ENCODE measurements around the gene FGFR4. TPM values are rescaled to one million over a fixed set of nuclear protein-coding genes. Genes with fewer than 3 reads are reported as not detected.
A peak's percentile ranks its signal among the peaks of the same experiment; 100 is the strongest.

The FGFR4 gene
- total RNA-seq (1 to 10 TPM; 3.2 to 6.5 (median 4.3) TPM), polyA plus RNA-seq (1 to 10 TPM; 1.6 to 4.6 (median 3.1) TPM)
- long read RNA-seq, donor 1, partial matches to known transcripts, result 1 of 3 reads
- long read RNA-seq, donor 1, other reads (novel, unspliced or antisense), result 1 of 3 reads
- long read RNA-seq, donor 2, partial matches to known transcripts, result 0 of 2 reads
- long read RNA-seq, donor 2, other reads (novel, unspliced or antisense), result 1 of 2 reads

- Histone ChIP-seq H3K27me3 (ENCODE audit: insufficient read depth in 3 of 3, low read length in 2 of 3) (peaks cover 0 to 65% (median 2%) of the 10 kb centered on the region in 3 donors), H3K36me3 (ENCODE audit: insufficient read depth in 1 of 2, low read depth in 1 of 2) (no peaks in the 10 kb centered on the region), H3K4me3 (peak within 1 kb of the TSS; percentile 61), H3K9me3 (no peaks in the 10 kb centered on the region), H3K4me1 (peaks cover 7% of the 10 kb centered on the region), H3K27ac (no peak within 1 kb of the TSS)
- WGBS, 3 donors, result 0 to 1% (median 1%) methylated on average over 41 to 67 of the region's 68 CpGs
- ATAC-seq, result peak; percentile 58 to 71 (median 66)
- intact Hi-C loops (cut with DNase I), result no loop called here
- peak; percentile 61 to 74 for DNase-seq
- TF ChIP-seq CTCF (IDR thresholded peaks at IDR 0.05), result peak; percentile 45
These were observed at the start of gene FGFR4 for GRCh38 chr5:177086654-177087397. FGFR4 (plus strand) TSS chr5:177086915; CDS start chr5:177089603, 2,688 bp downstream.

GRCh38 chr5:177036921-177037320, 49.8 kb upstream of the FGFR4 start:
- intact Hi-C loops (cut with DNase I), result no loop called here
- 87 to 92% (median 92%) methylated on average over 5 of the region's 5 CpGs for WGBS, 3 donors
- no peak for TF ChIP-seq CTCF (IDR thresholded peaks at IDR 0.05)

GRCh38 chr5:177040814-177041420, 45.8 kb upstream of the FGFR4 start:
- no peaks in the 10 kb centered on the region for H3K9me3 ChIP-seq
- no peaks in the 10 kb centered on the region for H3K27me3 ChIP-seq (ENCODE audit: insufficient read depth in 3 of 3, low read length in 2 of 3)
- H3K4me3 ChIP-seq, result no peak overlapping the region
- peaks cover 19 to 57% of the 10 kb centered on the region in 2 donors for H3K36me3 ChIP-seq (ENCODE audit: insufficient read depth in 1 of 2, low read depth in 1 of 2)
- DNase-seq, result no peak
- WGBS, 3 donors, result 57 to 74% (median 62%) methylated on average over 3 of the region's 3 CpGs
- intact Hi-C loops (cut with DNase I), result no loop called here
- peak in 3 of 4 donors; percentile 32 to 64 (median 44) for ATAC-seq
- H3K27ac ChIP-seq, result no peak overlapping the region
- TF ChIP-seq CTCF (IDR thresholded peaks at IDR 0.05), result no peak
- no peaks in the 10 kb centered on the region for H3K4me1 ChIP-seq

More at GRCh38 chr5:177036921-177037320, 49.8 kb upstream of the FGFR4 start:
- Histone ChIP-seq H3K27ac (no peak overlapping the region), H3K4me1 (no peaks in the 10 kb centered on the region), H3K4me3 (no peak overlapping the region), H3K36me3 (ENCODE audit: insufficient read depth in 1 of 2, low read depth in 1 of 2) (peaks cover 4 to 27% of the 10 kb centered on the region in 2 donors), H3K27me3 (ENCODE audit: insufficient read depth in 3 of 3, low read length in 2 of 3) (no peaks in the 10 kb centered on the region), H3K9me3 (no peaks in the 10 kb centered on the region)
- no peak for DNase-seq
- ATAC-seq, result no peak

- H3K4me3 ChIP-seq, result no peak overlapping the region
- peaks cover 19 to 65% of the 10 kb centered on the region in 2 donors for H3K36me3 ChIP-seq (ENCODE audit: insufficient read depth in 1 of 2, low read depth in 1 of 2)
- 92 to 98% (median 95%) methylated on average over 2 of the region's 2 CpGs for WGBS, 3 donors
- H3K27me3 ChIP-seq (ENCODE audit: insufficient read depth in 3 of 3, low read length in 2 of 3), result no peaks in the 10 kb centered on the region
- no peaks in the 10 kb centered on the region for H3K9me3 ChIP-seq
- no peak for ATAC-seq
- H3K4me1 ChIP-seq, result no peaks in the 10 kb centered on the region
- intact Hi-C loops (cut with DNase I), result no loop called here
- no peak for TF ChIP-seq CTCF (IDR thresholded peaks at IDR 0.05)
- no peak overlapping the region for H3K27ac ChIP-seq
- no peak for DNase-seq
These were observed 44.8 kb upstream of the FGFR4 start for GRCh38 chr5:177041936-177042335.

Data from psoas muscle (tissue), 8 donors.